Transverse colon (tissue), 4 donors: ENCODE measurements around the gene AUNIP. TPM values are rescaled to one million over a fixed set of nuclear protein-coding genes. Genes with fewer than 3 reads are reported as not detected.
A peak's percentile ranks its signal among the peaks of the same experiment; 100 is the strongest.

Experiments
- DNase-seq: peaks from one replicate; pipeline ENCODE4 v3.0.0-alpha.2; 2019
- H3K27ac ChIP-seq, 4 donors: fragments of 200-600 bp; sonication (generic); 2 replicates each; pipeline ENCODE4 v1.5.1; 2016 to 2018; ENCODE audit warnings: inconsistent platforms in 4 of 4
- H3K27me3 ChIP-seq: fragments of 200-600 bp; sonication (generic); 2 replicates; pipeline ENCODE4 v1.5.1; 2017; ENCODE audit warnings: inconsistent platforms
- H3K36me3 ChIP-seq, 4 donors: fragments of 200-600 bp; sonication (generic); 2 replicates each; pipeline ENCODE4 v1.5.1; 2017 to 2019; ENCODE audit warnings: inconsistent platforms in 4 of 4
- H3K4me1 ChIP-seq, 4 donors: fragments of 200-600 bp; sonication (generic); 2 replicates each; pipeline ENCODE4 v1.5.1; 2017 to 2020; ENCODE audit warnings: inconsistent platforms in 4 of 4
- H3K4me3 ChIP-seq, 4 donors: fragments of 200-600 bp; sonication (generic); 1 replicate in 1 of 4; 2 replicates in 3 of 4; pipeline versions ENCODE4 v1.5.1 to v1.6.1; 2017 to 2019; ENCODE audit warnings: inconsistent platforms in 4 of 4
- H3K9me3 ChIP-seq, 2 donors: fragments of 200-600 bp; sonication (generic); 2 replicates each; pipeline ENCODE4 v1.5.1; 2017 to 2019; ENCODE audit warnings: inconsistent platforms in 2 of 2
- CTCF ChIP-seq, 5 experiments: fragments of 200-600 bp in 3 of 5; fragments of 450-650 bp in 2 of 5; sonication (generic) in 3 of 5; IDR thresholded peaks; 1 replicate in 2 of 5; 2 replicates in 3 of 5; pipeline ENCODE4 v1.5.1; 2016 to 2017; ENCODE audit warnings: antibody characterized with exemption in 5 of 5, inconsistent platforms in 3 of 5, mild to moderate bottlenecking in 2 of 5, moderate library complexity in 1 of 5
- EP300 ChIP-seq: sonication (generic); formaldehyde crosslinking; IDR thresholded peaks from one replicate; pipeline ENCODE4 v1.6.1; 2017; ENCODE audit warnings: antibody characterized with exemption, low read depth
- POLR2A ChIP-seq: fragments of 450-650 bp; IDR thresholded peaks from one replicate; pipeline ENCODE4 v1.6.1; 2016; ENCODE audit warnings: antibody characterized with exemption, mild to moderate bottlenecking, moderate library complexity
- POLR2AphosphoS5 ChIP-seq, 3 donors: sonication (generic); formaldehyde crosslinking; IDR thresholded peaks; one replicate each; pipeline ENCODE4 v1.6.1; 2016; ENCODE audit warnings: antibody characterized with exemption in 3 of 3
- WGBS, 2 donors: methylation state at CpG; one replicate each; pipeline ENCODE4 v1.1.5; 2018; ENCODE audit warnings: low coverage in 1 of 2; 5-methylcytosine and 5-hydroxymethylcytosine counted together
- in situ Hi-C, 4 donors: fragments of 200-750 bp; cut with MboI; loops; one replicate each; pipeline versions ENCODE4 v1.15.0 to v1.15.1; 2017; ENCODE audit warnings: low sequenced_read_pairs in 3 of 4, low pct_ligation_motif_present in 1 of 4, low pct_unique_long_range_greater_than_20kb in 1 of 4
- intact Hi-C: fragments of 100-400 bp; cut with DNase I; formaldehyde crosslinking; loops from one replicate; pipeline ENCODE4 v1.15.1; 2023; ENCODE audit warnings: low total_unique reads
- total RNA-seq, 4 donors: library from RNA; depleted of rRNA; stranded (reverse); fragments of >200 nt; gene quantifications; one replicate each; pipeline ENCODE4 v1.1.0, GENCODE V29; 2016

AUNIP gene
- total RNA-seq, 4 donors from 2014 or later = 0.41 TPM; not detected in 3

GRCh38 chr1:25821112-25821476 is 38.2 kb downstream of the AUNIP start:
- peaks cover 0 to 1% (median 0%) of the 10 kb centered on the region in 4 donors for H3K36me3 ChIP-seq
- intact Hi-C loops (no loop called here), in situ Hi-C loops (no loop called here)
- peak overlapping the region; percentile 92 to 94 (median 94) for H3K27ac ChIP-seq
- H3K27me3 ChIP-seq = no peaks in the 10 kb centered on the region
- TF ChIP-seq CTCF (IDR thresholded peaks at IDR 0.05) (no peak), POLR2AphosphoS5 (IDR thresholded peaks at IDR 0.05) (no peak), POLR2A (no peak), EP300 (no peak)
- 10 to 20% methylated on average over 2 to 10 of the region's 10 CpGs for WGBS, 2 donors
- no peaks in the 10 kb centered on the region for H3K9me3 ChIP-seq
- no peak for DNase-seq
- peak overlapping the region; percentile 81 to 98 (median 90) for H3K4me3 ChIP-seq
- peaks cover 15 to 30% (median 27%) of the 10 kb centered on the region in 4 donors for H3K4me1 ChIP-seq

- intact Hi-C loops = no loop called here
- Histone ChIP-seq H3K4me1 (peaks cover 15 to 30% (median 27%) of the 10 kb centered on the region in 4 donors), H3K27me3 (no peaks in the 10 kb centered on the region), H3K4me3 (peak overlapping the region; percentile 81 to 98 (median 90)), H3K9me3 (no peaks in the 10 kb centered on the region), H3K36me3 (no peaks in the 10 kb centered on the region), H3K27ac (peak overlapping the region; percentile 92 to 94 (median 94))
- in situ Hi-C loops = no loop called here
- WGBS, 2 donors = 1% methylated on average over 23 of the region's 67 CpGs; no CpG with 5 or more reads in 1 of the 2 donors
- DNase-seq = peak; percentile 81
- TF ChIP-seq EP300 (no peak), POLR2AphosphoS5 (IDR thresholded peaks at IDR 0.05) (peak; percentile 65 to 80 (median 78)), CTCF (IDR thresholded peaks at IDR 0.05) (peak in 1 of 5 experiments; percentile 17), POLR2A (peak; percentile 26)
Observed at GRCh38 chr1:25820247-25821111, 38.8 kb downstream of the AUNIP start.

GRCh38 chr1:25819491-25820246 is 39.6 kb downstream of the AUNIP start, which contains the start of gene MTFR1L:
TSS of gene MTFR1L (plus strand) at chr1:25819954. CDS start at chr1:25823105, 3,151 bp downstream.
- 1 to 5% methylated on average over 7 to 39 of the region's 64 CpGs for WGBS, 2 donors
- peak; percentile 95 for DNase-seq
- peak; percentile 9 for TF ChIP-seq EP300
- no peak for TF ChIP-seq CTCF (IDR thresholded peaks at IDR 0.05)
- TF ChIP-seq POLR2AphosphoS5 (IDR thresholded peaks at IDR 0.05) = peak; percentile 92 to 98 (median 97)
- TF ChIP-seq POLR2A = peak; percentile 97
- Histone ChIP-seq H3K4me1 (peaks cover 15 to 30% (median 27%) of the 10 kb centered on the region in 4 donors), H3K4me3 (peak within 1 kb of the TSS; percentile 81 to 98 (median 90)), H3K27me3 (no peaks in the 10 kb centered on the region), H3K36me3 (no peaks in the 10 kb centered on the region), H3K9me3 (no peaks in the 10 kb centered on the region), H3K27ac (peak within 1 kb of the TSS; percentile 92 to 94 (median 94))
- intact Hi-C loops = no loop called here
- in situ Hi-C loops = no loop called here

GRCh38 chr1:25818569-25818968 is 40.7 kb downstream of the AUNIP start:
- intact Hi-C loops = no loop called here
- Histone ChIP-seq H3K36me3 (no peaks in the 10 kb centered on the region), H3K9me3 (no peaks in the 10 kb centered on the region), H3K27me3 (no peaks in the 10 kb centered on the region), H3K4me3 (peak overlapping the region in 1 of 4 donors; percentile 87), H3K27ac (peak overlapping the region; percentile 92 to 94 (median 94)), H3K4me1 (peaks cover 15 to 30% (median 27%) of the 10 kb centered on the region in 4 donors)
- in situ Hi-C loops = no loop called here
- no peak for DNase-seq
- WGBS, 2 donors = 0 to 53% methylated on average over 2 to 6 of the region's 6 CpGs
- no peak for TF ChIP-seq CTCF (IDR thresholded peaks at IDR 0.05)
- TF ChIP-seq POLR2AphosphoS5 (IDR thresholded peaks at IDR 0.05) = peak in 1 of 3 donors; percentile 5
- no peak for TF ChIP-seq EP300
- TF ChIP-seq POLR2A = no peak
